NCI-H748 (cell line): Measurements from ENCODE around the gene CAMK1G.

Source experiments
- DNase-seq: peaks from one replicate; lab custom pipeline; 2025; ENCODE audit not compliant: unreplicated experiment; lab: John Stamatoyannopoulos, UW

The CAMK1G gene

DNA sequence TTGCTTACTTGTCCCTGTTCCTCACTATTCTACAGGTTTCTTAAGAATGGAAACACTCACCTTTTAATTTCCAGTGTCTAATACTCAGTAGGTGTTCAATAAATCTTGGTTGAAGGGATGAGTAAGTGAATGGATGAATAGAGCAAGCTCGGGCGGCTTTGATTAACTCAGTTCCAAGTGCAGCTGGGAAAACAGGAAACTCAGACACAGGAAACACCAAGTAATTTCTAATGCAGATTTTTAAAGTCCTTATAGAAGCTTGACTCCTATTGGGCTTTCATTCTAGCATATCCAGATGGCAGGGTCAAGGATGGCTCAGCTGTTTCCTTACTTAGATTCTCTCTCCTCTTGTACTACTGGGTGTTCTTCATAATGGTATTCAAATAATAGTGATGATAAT, 14.0 kb downstream of the CAMK1G start:
- no peak for DNase-seq

DNA sequence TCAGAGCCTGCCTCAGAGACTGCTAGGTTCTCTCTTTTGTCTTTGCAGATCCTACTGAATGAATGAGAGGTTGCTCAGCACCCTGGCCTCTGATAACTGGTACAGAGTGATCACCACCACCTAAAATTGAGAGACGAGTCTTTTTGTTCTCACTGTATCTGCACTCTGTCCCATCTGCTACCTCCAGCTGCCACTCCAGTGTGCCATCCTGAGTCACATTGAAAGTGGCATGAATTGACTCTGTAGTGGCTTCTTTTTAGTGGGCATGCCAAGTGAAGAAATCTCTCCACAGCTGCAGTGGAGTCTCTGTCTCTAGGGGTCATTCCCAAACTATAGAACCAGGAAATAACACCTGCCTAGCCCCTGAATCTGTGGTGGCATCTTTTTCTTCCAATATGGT, 14.7 kb downstream of the CAMK1G start:
- DNase-seq: no peak

DNA sequence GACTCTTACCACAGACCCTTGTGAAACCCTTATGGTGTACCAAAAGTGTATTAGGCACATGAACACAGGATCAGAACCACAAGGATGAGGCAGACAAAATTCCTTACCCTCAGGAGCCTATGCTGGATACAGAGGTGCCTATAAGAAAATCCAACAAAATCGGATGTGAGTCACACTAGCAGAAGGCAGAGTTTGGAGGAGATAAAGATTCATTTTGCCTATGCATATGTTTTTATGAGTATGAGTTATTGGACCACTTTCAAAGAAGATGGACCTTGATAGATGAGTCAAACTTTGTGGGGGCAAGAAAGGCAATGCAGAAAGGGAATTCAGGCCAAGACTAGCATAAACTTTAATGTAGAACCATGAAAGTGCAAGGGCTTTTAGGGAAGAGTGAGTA, 17.0 kb downstream of the CAMK1G start:
- no peak for DNase-seq

DNA sequence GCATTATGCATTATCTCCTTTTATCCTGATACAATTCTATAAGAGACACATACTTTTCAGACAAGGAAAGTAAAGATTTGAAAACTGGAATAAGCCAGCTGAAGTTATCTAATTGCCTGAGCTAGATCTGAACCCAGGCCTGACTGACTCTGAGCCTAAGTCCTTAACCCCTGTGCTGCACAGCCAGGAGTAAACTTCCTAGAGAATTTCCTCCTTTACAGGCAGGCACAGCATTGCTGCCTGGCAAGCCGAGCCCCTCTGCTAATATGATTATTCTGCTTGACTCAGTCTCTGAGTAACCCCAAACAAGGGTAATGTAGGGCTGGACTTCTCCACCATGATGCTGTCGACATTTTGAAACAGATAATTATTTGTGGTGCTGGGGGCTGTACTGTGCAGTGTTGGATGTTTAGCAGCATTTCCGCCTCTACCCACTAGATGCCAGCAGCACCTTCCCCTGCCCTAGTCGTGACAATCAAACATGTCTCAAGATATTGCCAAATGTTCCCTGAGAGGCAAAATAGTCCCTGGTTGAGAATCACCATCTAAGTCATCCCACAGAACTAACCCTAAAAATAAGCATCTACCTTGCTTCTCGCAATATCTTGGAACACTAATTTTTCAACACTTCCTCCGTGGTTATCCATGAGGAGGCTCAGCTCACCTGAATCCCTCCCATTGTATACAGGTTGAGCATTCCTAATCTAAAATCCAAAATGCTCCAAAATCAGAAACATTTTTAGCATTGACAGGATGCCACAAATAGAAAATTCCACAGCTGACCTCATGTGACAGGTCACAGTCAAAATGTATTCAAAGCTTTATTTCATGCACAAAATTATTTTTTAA, 18.5 kb downstream of the CAMK1G start:
- DNase-seq: peak; percentile 39

DNA sequence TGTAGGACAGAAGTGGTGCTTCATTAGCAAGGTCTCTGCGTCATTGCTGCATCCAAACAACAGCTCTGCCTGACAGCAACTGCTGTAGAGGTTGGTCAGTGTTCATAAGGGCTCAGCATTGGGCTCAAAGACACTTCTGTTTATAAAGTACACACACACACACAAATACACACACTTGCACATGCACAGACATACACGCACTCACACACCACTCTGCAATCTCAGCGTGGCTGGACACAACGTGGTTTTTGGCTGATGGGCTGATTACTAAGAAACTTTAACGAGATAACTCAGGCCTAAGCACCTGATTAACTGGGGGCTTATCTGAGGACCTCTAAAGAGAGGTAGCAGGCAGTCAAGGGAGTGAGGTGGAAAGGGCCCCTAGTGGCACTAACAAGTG, 20.4 kb downstream of the CAMK1G start:
- DNase-seq: no peak

DNA sequence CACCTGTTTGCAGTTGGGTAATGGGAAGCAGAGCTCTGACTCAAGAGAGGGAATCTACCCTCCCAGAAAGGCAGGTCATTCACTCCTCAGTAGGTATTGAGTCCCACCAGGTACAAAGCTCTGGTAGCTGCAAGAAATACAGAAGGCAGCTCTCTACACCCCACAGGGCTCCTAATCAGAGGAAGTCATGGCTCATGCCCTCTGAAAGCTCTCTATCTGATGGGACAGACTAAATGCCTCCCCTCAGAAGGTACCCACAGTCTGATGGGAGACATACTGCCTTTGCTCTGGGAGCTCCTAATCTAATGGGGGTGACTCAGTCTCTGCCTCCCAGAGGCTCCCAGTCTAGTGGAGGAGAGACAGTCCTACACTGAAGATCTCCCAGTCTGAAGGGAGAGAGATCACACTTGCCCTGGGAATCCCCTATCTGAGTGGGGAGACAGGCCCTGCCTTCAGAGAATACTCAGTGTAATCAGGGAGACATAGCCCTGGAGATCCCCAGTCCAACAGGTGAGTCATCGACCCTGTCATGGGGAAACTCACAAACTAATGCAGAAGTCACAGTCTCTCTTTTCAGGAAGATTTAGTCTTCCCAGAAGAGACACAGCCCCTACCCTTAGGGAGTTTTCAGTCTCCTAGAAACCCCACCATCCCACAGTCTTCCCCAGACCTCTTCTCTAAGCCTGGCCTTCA, 23.7 kb downstream of the CAMK1G start:
- no peak for DNase-seq

DNA sequence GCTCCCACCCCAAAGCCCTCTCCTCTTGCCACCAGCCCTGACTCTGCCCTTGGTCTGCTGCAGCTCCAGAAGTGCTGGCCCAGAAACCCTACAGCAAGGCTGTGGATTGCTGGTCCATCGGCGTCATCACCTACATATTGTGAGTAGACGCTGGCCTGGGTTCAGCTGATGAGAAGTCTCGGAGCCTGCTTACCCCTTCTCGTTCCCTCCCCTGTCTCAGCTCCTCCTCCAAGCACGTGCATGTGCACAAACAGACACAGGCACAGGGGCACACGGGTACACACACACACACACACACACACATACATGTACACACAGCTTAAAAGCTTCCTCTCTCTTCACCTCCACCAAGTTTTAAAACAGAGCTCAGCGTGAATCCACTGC, 24.3 kb downstream of the CAMK1G start:
- DNase-seq: no peak

DNA sequence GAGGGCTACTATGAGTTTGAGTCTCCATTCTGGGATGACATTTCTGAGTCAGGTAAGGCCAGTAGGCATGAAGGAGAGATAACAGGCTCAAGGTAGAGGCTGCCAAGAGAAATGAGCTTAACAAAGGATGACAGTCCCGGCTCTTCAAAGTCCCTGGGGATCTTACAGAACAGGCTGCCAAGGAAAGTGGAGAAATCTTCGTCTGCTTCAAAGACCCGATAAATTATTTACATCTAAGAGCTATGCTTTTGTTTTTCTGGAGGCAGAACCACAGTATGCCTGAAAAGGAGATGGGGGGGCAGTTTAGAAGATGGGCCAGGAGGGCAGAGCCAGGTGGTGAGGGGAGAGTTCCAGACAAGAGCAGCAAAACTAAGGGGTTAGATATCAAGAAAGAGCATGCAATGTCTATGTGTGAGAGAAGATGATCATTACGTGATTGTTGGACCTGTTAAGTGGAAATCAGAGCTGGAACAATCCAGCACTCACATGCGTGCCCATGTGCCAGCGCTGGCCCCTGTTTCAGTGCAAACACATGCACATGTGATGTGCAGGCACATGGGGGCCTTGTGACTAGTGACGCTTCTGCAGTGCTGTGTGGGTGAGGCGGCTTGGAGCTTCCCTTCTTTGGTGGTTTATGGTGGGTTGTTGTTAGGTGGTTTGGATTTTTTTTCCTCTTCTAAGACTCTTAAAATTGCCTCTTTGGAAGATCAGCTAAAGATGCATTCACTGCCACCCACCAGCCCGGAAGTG, 25.7 kb downstream of the CAMK1G start:
- DNase-seq: no peak

DNA sequence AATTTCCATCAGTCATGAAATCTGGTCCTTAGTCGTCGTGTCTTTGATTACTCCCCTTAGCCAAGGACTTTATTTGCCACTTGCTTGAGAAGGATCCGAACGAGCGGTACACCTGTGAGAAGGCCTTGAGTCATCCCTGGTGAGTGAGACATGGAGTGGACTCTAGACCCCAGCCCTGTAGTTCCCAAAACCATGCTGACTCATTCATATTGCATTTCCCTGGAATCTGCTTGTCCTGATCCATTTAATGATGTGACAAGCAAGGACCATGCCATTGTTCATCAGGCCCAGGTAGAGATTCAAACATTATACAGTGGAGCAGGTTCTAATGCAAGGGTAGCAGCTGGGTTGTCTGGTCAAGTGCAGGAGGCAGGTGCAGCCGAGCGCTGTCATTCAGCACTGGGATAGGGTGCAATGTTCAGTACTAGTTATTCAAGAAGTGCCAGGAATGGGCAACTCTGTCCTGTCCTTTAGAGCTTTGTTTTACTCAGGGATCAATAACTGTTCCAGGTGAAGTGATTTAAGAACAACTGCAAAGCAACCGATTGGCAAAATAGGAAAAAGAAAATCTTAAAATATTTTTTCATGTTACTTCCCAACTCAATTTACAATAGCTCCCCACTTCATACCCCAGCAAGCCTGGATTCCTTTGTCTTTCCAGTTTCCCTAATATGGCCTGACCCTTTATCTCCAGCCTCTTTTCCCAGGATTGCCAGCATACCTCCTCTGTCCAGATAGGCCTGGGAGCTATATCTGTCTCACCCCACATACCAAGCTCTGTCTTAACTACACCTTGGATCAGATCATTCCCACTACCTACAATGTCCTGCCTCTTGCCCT, 26.5 kb downstream of the CAMK1G start:
- DNase-seq: no peak

DNA sequence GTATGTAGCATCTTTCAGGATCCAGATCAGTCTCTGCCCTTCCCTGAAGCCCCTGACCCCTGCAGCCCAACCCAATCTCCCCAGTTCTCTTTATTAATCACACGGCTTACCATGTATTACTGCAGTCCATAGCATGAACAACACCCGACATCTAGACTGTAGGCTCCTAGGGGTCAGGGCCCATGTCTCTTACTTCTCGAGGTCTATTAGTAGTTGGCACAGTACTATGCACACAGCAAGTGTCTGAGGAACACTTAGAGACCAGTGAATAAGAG, 27.1 kb downstream of the CAMK1G start:
- no peak for DNase-seq

DNA sequence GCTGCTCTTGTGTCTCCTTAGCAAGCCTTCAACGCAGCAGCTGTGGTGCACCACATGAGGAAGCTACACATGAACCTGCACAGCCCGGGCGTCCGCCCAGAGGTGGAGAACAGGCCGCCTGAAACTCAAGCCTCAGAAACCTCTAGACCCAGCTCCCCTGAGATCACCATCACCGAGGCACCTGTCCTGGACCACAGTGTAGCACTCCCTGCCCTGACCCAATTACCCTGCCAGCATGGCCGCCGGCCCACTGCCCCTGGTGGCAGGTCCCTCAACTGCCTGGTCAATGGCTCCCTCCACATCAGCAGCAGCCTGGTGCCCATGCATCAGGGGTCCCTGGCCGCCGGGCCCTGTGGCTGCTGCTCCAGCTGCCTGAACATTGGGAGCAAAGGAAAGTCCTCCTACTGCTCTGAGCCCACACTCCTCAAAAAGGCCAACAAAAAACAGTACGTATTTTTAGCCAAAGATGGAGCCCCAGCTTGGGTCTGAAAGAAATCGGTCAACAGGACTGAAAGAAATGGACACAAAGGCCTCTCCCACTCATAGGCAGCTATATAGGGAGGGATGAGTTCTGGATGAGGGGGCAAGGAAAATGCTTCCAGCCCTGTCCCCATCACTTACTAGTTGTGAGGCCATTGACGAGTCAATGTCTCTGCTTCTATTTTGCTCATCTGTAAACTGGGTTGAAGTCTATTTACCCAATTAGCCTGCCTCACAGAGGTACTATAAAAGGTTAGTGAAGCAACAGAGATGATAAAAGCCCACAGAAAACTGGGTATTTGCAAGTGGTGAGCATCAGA, 28.5 kb downstream of the CAMK1G start:
- no peak for DNase-seq

DNA sequence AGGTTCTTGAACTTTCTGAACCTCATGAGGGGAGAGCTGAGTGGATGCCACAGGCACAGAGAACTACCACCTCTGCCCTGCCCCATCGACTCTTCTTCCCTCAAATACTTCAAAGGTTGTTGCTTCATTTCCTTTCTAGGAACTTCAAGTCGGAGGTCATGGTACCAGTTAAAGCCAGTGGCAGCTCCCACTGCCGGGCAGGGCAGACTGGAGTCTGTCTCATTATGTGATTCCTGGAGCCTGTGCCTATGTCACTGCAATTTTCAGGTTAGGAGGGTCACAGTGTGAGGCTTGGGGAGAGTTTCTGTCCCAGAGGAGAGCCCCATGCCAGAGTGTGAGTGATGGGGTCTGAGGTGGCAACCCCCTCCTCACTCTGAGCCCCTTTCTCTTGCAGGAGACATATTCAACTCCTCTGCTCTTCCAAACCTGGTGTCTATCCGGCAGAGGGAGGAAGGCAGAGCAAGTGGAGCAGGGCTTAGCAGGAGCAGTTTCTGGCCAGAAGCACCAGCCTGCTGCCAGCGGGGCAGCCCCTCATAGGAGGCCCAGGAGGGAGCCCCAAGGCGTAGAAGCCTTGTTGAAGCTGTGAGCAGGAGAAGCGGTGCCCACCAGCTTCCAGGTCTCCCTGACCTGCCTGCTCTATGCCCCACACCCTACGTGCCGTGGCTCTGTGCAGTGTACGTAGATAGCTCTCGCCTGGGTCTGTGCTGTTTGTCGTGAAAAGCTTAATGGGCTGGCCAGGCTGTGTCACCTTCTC, 29.3 kb downstream of the CAMK1G start:
- DNase-seq: no peak

DNA sequence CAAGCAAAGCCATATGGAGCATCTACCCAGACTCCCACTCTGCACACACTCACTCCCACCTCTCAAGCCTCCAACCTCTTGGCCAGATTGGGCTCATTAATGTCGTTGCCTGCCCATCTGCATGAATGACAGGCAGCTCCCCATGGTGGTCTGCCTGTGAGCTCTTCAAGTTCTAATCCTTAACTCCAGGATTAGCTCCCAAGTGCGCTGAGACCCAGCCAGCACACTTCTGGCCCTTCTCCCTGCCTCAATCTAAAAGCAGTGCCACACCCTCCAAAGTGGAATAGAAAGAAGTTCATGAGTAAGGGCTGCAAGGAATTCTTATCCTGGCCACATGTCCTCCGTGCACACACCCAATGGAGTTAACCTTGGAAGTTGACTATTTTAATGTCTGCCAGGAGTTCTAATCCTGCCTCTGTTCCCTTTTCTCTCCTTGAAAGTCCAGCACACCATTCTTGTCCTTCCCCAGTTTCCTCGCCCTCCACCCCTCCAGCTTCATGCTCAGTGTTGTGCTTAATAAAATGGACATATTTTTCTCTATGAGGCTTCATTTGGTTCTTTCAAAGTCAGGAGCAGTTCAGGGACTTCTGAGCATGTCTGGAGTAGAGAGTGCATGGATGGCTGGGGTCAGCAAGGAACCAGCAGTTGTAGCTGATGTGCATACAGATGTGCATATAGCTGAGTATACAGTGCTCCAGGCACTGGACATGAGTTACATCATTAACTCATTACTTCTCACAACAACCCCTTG, 30.1 kb downstream of the CAMK1G start:
- no peak for DNase-seq

DNA sequence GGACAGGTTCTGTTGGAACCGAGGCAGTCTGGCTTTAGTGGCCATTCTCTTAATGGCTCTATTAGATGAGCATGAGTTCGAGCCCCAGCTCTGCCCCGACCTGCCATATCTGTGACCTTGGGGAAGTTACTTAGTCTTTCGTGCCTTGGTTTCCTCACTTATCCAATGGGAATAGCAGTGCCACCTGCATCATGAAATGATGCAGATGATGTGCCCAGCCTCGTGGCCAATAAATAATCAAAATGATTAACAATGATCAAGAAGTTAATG, 30.6 kb downstream of the CAMK1G start:
- DNase-seq: no peak

DNA sequence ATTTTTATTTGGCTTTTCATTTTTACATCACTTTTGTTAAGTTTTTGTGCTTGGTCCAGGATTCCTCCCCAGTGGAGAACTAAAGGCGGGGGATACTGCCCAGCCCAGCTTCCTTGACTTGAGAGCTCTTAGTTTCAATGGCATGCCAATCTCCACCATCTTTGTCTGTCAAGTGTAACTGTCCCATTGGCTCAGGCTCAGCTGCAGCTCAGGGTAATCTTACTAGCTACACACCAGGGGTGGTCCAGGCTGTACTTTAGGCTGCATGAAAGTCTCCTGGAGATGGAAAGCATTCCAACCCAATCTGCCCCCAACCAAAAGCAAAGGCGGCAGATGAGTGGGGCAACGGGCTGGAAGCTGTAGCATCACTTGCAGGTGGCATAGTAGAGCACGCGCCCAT, 31.4 kb downstream of the CAMK1G start:
- no peak for DNase-seq

DNA sequence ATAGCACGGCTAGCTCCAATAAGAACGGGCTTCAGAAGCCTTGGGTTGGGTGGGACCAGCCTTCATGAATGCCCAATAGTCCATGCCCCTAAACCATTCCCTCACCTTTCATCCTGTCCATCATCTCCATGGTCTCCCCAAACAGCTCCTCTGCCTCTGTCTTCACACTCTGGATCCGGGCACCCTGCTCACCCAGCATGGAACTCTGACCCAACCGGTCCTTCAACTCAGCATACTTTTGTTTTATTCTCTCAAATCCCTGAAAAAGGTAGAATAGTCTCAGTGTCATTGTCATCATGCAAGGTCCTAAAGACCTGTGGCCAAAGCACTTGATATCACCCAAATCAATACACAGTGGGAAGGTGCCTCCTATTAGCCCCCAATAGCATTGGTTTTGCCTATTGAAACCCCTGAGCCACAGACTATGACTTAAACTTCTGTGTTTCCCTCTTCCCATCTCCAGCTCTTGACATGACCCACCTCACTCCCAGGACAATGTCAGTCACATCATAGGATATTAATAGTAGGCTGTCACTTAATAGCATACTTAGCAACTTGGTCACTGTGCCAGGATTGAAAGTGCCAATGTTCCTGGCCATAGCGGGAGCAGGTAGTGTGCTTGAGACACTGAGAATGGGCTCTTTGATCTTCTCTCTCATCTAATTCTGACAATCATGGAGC, 33.0 kb downstream of the CAMK1G start:
- no peak for DNase-seq

DNA sequence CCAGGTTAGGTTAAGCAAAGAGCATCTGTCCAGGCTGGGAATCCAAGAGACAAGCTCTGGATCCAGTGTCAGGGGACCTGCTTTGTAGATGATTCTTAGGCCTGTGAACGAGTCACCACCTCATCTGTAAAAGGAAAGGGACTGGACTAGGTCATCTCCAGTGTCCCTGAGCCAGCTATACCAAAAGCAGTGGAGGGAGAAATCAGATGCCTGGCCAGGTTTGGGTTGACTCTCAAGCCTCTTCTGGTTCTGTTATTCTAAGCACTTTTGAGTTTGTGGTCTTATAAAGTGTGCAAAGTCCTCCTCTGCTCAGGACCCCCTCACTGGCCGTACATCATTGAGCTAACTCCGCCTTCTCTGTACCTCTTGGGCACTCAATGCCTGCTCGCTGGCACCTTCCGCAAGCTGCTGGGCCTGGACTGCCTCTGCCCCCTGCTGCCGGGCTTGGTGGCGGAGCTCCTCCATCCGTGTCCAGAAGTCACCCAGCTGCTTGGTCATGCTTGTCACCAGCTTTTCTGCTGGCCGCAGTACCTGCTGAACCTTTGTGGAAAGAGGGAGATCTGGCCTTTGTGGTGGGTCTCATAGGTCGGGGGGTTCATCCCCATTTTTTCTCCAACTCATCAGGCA, 33.6 kb downstream of the CAMK1G start:
- DNase-seq: no peak

DNA sequence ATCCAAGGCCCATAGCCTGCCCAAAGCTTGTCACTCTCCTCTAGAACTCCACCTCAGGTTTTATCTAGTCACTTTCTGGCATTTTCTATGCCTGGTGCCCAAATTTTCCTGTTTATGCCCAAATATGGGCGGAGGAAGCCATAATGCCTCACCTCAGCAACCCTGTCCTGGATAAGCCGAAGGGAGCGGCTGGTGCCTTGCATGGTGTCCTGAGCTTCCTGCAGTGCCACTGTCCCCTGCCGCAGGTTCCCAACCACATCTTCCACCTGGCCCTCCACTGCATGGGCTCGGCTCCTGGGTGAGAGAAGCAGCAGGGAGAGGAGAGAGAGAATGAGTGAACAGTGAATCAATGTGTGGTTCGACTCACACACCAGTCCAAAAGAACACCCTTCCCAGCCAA, 34.2 kb downstream of the CAMK1G start:
- no peak for DNase-seq
